Measurements from ENCODE around the gene PLAC9. TPM values are rescaled to one million over a fixed set of nuclear protein-coding genes. Genes with fewer than 3 reads are reported as not detected.

Gene PLAC9
- polyA plus RNA-seq, 3 donors: 29.1 to 31.7 (median 30.8) TPM

GRCh38 chr10:80176526-80176925 lies 44.0 kb downstream of the PLAC9 start:
- DNase-seq: no peak

GRCh38 chr10:80177781-80178636 lies 45.5 kb downstream of the PLAC9 start:
- no peak for DNase-seq

GRCh38 chr10:80182986-80183385 lies 50.5 kb downstream of the PLAC9 start:
- no peak for DNase-seq

GRCh38 chr10:80183436-80183835 lies 50.9 kb downstream of the PLAC9 start:
- no peak for DNase-seq

GRCh38 chr10:80184291-80184690 lies 51.8 kb downstream of the PLAC9 start:
- DNase-seq: no peak

- no peak for DNase-seq
Observed at GRCh38 chr10:80185578-80186299, 53.2 kb downstream of the PLAC9 start.

GRCh38 chr10:80186364-80187012 lies 54.0 kb downstream of the PLAC9 start:
- no peak for DNase-seq

GRCh38 chr10:80187060-80187459 lies 54.5 kb downstream of the PLAC9 start:
- no peak for DNase-seq

GRCh38 chr10:80187465-80188409 lies 55.2 kb downstream of the PLAC9 start:
- no peak for DNase-seq

- DNase-seq: no peak
Observed at GRCh38 chr10:80188713-80189112, 56.2 kb downstream of the PLAC9 start.

GRCh38 chr10:80191589-80192270 lies 59.2 kb downstream of the PLAC9 start:
- DNase-seq: no peak

- no peak for DNase-seq
Observed at GRCh38 chr10:80192553-80192952, 60.0 kb downstream of the PLAC9 start.

- no peak for DNase-seq
Observed at GRCh38 chr10:80194373-80195045, 62.0 kb downstream of the PLAC9 start.

Other genes with a start within 250 kb of the PLAC9 start
- 1 to 10 TPM in 1 of 3 donors, under 1 TPM in 2; 0.83 to 1.5 (median 0.88) TPM for gene SFTPD, start 183.6 kb upstream of the PLAC9 start, polyA plus RNA-seq (ENCODE audit: insufficient read length in 3 of 3)
- 10 to 100 TPM; 52.1 to 62.0 (median 58.7) TPM for gene TMEM254, start 54.1 kb upstream of the PLAC9 start, polyA plus RNA-seq (ENCODE audit: insufficient read length in 3 of 3)
- gene ANXA11, start 72.8 kb downstream of the PLAC9 start, polyA plus RNA-seq (ENCODE audit: insufficient read length in 3 of 3): 100 to 1,000 TPM; 127 to 139 (median 130) TPM
- gene MAT1A, start 156.9 kb downstream of the PLAC9 start, polyA plus RNA-seq (ENCODE audit: insufficient read length in 3 of 3): 1 to 10 TPM; 1.0 to 1.5 (median 1.4) TPM
- under 1 TPM; 0.23 to 0.64 (median 0.31) TPM for gene DYDC1, start 224.0 kb downstream of the PLAC9 start, polyA plus RNA-seq (ENCODE audit: insufficient read length in 3 of 3)
- gene DYDC2, start 224.1 kb downstream of the PLAC9 start, polyA plus RNA-seq (ENCODE audit: insufficient read length in 3 of 3): 1 to 10 TPM; 1.8 to 2.2 (median 1.9) TPM